Measurements from ENCODE around the gene IL4I1. TPM values are rescaled to one million over a fixed set of nuclear protein-coding genes. Genes with fewer than 3 reads are reported as not detected.

IL4I1 gene
- total RNA-seq, 1 experiment from 2014 or later, result 0.71 TPM

Small RNAs within 50 kb of the gene (microRNA-seq; reads per million reads assigned to microRNA genes)
- gene MIR4749 (ENCODE audit: borderline number of aligned reads) (5.6 reads per million, percentile 13 among the genes with 10 or more reads in this experiment), gene MIR4750 (ENCODE audit: borderline number of aligned reads) (1.2 reads per million)

Other genes with a start within 250 kb of the IL4I1 start
- gene IRF3, start 231.0 kb downstream of the IL4I1 start, total RNA-seq (2021; ENCODE audit: unreplicated experiment), result 129 TPM
- 93.9 TPM for gene BCL2L12, start 231.0 kb downstream of the IL4I1 start, total RNA-seq (2021; ENCODE audit: unreplicated experiment)
- 428 TPM for gene PRMT1, start 219.6 kb downstream of the IL4I1 start, total RNA-seq (2021; ENCODE audit: unreplicated experiment)
- 12.1 TPM for gene ADM5, start 207.3 kb downstream of the IL4I1 start, total RNA-seq (2021; ENCODE audit: unreplicated experiment)
- gene CPT1C, start 205.8 kb downstream of the IL4I1 start, total RNA-seq (2021; ENCODE audit: unreplicated experiment), result 12.0 TPM
- gene TSKS, start 133.6 kb downstream of the IL4I1 start, total RNA-seq (2021; ENCODE audit: unreplicated experiment), result 0.76 TPM
- 102 TPM for gene AP2A1, start 129.9 kb downstream of the IL4I1 start, total RNA-seq (2021; ENCODE audit: unreplicated experiment)
- gene FUZ, start 83.6 kb downstream of the IL4I1 start, total RNA-seq (2021; ENCODE audit: unreplicated experiment), result 1.1 TPM
- 77.7 TPM for gene MED25, start 78.6 kb downstream of the IL4I1 start, total RNA-seq (2021; ENCODE audit: unreplicated experiment)
- 236 TPM for gene PTOV1, start 45.7 kb downstream of the IL4I1 start, total RNA-seq (2021; ENCODE audit: unreplicated experiment)
- 129 TPM for gene PNKP, start 29.3 kb downstream of the IL4I1 start, total RNA-seq (2021; ENCODE audit: unreplicated experiment)
- 70.6 TPM for gene AKT1S1, start 19.5 kb downstream of the IL4I1 start, total RNA-seq (2021; ENCODE audit: unreplicated experiment)
- 32.9 TPM for gene TBC1D17, start 19.2 kb downstream of the IL4I1 start, total RNA-seq (2021; ENCODE audit: unreplicated experiment)
- 28.2 TPM for gene ATF5, start 32.3 kb upstream of the IL4I1 start, total RNA-seq (2021; ENCODE audit: unreplicated experiment)
- 85.2 TPM for gene NUP62, start 32.6 kb upstream of the IL4I1 start, total RNA-seq (2021; ENCODE audit: unreplicated experiment)
- not detected for gene SIGLEC11, start 64.3 kb upstream of the IL4I1 start, total RNA-seq (2021; ENCODE audit: unreplicated experiment)
- 44.0 TPM for gene VRK3, start 128.5 kb upstream of the IL4I1 start, total RNA-seq (2021; ENCODE audit: unreplicated experiment)
- 19.8 TPM for gene ZNF473, start 129.1 kb upstream of the IL4I1 start, total RNA-seq (2021; ENCODE audit: unreplicated experiment)